SKM-1 treated with dmso at 0.1 percent for 144 hours (cell line): ENCODE results near the gene TMEM87A.

Source experiments
- DNase-seq: peaks from one replicate; lab custom pipeline; 2025; ENCODE audit not compliant: unreplicated experiment; lab: John Stamatoyannopoulos, UW

TMEM87A gene

GRCh38 chr15:42163947-42164550 is 109.2 kb downstream of the TMEM87A start:
- DNase-seq, result no peak

GRCh38 chr15:42163291-42163690 is 109.9 kb downstream of the TMEM87A start:
- no peak for DNase-seq
